Raji (cell line): ENCODE data around the gene OBP2A.
"Not testable (repeated sequence)": the region's sequence is repeated elsewhere in the genome, so short reads cannot be mapped to it uniquely, and the experiment has no call there.

Experiments
- POLR2A ChIP-seq: IDR thresholded peaks from 2 replicates; pipeline ENCODE4 v1.6.1; 2011; ENCODE audit warnings: low read depth, low read length, control low read depth; ENCODE audit not compliant: insufficient read depth

OBP2A gene, protein sequence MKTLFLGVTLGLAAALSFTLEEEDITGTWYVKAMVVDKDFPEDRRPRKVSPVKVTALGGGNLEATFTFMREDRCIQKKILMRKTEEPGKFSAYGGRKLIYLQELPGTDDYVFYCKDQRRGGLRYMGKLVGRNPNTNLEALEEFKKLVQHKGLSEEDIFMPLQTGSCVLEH

DNA sequence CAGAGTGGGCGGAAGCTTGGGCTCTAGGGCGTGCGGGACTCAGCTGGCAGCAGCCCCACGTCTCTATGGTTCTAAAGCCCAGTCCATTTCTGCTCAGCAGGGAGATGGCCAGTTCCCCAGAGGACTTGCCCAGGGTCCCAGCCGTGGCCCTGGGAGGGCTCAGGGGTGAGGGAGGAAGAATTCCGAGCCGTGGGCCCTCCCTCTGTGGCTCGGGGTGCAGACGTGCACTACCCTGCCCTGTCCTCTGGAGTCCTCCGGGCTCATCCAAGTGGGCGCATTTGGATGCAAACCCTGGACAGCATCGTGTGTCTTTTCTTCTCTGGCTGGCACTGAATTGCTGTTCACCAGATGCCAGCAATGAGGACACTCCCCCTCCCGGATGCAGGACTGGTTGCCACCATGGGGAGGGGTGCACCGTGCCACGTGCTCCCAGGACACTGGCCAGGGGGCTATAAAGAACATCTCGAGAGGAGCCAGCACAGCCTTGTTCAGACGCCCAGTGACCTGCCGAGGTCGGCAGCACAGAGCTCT is at the start of gene OBP2A:
TSS of gene OBP2A (plus strand) at position 481 of the 531 bp plus-strand sequence. CDS start 55 bp downstream, outside the sequence.
- not testable (repeated sequence) for TF ChIP-seq POLR2A

DNA sequence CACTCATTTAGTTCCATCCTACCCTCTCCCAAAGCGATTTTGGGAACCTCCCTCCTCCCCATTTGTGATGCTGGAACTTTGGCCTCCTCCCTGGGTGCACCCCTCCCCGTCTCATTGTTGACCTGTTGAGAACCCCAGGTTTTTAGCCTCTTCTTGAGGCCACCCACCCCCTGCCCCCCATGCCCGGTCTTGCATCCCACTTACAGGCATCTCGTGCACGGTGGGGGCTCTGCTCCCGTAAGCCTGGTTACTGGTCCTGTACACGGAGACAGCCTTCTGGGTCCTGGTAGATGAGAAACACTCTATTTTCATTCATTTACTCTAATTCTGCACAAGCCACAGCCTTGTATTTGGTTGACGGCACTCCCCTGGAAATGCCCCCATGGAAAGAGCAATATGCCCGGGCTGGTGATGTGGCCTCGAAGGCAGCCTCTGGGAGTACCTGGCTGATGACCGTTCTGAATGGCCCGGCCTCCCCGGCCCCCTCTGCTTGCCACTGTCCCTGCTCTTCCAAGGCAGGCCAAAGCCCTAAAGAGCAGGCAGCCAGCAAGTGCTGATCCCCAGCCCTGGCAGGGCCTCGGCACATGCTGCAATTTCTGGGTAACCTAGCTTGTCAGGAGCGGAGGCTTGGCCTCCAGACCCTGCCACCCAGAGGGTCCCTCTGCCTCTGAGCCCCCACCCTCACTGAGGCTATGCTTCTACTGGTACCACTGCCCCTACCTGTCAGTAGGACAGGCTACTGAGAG is 47.4 kb upstream of the OBP2A start:
- TF ChIP-seq POLR2A, result no peak

DNA sequence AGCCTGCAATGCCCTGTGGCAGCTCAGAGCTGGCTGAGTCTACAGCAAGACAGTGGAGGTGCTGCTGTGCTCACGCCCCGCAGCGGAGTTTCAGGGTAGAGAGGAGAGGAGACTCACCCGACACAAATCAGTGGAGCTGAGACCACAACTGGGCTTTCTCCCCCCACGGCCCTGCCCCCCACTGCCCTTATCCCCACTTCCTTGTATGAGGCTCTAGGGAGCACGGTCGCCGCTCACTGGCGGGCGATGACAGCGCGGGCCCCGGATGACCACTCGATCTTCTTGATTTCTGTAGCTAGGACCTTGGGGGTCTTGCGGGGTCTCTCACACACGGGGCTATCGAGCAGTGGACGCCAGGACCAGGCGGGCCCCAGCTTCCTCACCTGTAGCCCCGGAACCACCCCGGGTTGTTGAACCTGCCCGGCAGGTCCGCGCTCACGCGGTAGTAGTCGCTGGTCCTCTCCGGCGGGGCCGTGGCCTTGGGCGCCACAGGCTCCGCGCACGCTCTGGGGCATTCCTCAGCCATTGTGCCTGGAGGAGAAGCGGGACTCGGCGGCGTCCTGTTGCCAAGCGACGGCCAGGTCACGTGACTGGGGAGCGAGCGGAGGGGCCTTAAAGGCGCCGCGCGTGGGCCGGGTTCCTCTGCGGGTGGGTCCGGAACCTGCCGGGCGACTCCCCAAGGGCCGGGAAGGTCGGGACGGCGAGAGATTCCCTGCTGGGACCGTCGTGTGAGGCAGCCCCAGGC is 46.4 kb upstream of the OBP2A start:
- no peak for TF ChIP-seq POLR2A

DNA sequence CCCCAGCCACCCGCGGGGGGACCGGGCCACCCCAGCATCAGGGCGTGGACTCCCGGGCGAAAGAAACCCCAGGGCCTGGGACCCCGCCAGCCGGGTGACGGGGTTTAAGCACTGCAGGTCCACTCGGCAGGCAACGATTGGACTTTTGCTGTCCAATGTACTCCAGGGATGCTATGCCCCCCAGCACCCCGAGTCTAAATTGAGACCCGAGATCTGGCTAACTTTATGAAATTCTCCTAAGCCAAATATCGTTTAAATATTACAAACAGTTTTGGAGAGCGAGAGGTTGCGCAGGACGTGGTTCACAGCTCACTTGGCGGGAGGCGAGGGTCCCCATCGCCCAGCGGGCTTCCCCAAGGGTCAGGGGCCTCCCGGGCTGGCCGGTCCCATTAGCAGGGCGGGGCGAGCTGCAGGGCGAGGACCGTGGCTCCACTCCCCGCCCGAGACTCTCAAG is 45.8 kb upstream of the OBP2A start:
- no peak for TF ChIP-seq POLR2A

DNA sequence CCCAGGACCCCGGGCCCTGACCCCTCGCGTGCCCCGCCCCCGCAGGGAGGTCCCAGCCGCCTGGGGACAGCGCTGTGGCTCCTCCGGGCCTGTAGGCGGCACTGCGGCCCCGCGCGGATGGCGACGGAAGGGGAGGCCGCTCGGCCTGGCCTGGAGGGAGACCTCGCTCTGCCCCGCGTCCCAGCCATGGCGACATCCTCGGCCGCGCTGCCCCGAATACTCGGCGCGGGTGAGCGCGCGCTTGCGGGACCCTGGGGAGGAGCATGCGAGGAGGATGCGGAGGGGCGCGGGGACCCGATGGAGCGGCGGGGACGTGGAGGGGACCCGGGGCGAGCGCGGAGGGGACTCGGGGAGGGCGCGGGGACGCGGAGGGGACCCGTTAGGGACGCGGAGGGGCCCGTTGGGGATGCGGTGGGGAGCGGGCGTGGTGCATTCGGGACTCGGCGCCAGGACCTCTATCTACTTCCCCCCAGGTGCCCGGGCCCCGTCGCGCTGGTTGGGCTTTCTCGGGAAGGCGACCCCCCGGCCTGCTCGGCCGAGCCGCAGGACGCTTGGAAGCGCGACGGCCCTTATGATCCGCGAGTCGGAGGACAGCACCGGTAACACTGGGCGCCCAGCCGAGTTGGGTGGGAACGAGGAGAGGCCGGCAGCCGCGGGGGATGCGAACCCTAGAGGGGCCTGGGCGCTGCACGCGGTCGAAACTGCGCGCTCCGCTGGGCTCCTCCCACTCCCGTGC is 45.2 kb upstream of the OBP2A start, which contains the start of gene MRPS2:
TSS of gene MRPS2 (plus strand) at position 158 of the 736 bp plus-strand sequence. CDS start at position 187, 29 bp downstream.
- peak; percentile 78 for TF ChIP-seq POLR2A

DNA sequence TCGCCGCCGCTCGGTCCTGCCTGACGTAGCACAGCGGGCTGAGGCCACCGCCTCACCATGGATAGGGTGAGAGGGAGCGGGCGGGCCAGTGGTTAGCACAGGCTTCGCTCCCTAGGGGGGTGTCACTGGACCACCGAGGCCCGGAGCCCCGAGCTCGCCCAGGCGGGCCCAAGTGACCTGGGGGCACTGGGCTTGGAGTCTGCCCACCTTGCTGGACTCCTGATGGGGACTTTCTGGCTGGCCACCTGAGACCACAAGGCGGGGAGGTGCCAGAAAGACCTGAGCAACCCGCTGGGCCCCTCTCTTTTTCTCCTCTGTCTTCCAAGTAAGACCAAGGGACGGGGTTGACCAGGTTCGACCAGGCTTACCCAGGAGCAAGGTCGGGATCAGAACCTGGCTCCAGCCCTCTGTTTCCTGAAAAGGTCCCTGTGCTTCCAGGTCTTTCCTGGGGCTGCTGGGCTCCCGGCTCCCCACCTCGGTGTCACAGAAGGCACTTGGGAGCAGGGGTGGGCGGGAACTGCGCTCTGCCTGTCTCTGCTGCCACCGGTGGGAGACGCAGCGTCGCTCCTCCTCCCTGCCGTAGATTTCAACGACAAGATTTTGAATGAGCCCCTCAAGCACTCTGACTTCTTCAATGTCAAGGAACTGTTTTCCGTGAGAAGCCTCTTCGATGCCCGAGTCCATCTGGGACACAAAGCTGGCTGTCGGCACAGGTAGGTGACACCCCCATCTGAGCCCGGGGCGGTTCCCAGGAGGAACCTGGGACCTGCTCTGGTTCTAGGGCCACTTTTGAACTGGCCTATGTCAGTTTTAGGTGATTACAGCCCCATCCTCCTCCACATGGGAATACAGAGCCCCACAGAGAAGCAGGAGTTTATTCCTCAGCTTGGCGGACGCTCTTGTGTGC is 44.4 kb upstream of the OBP2A start:
- no peak for TF ChIP-seq POLR2A

DNA sequence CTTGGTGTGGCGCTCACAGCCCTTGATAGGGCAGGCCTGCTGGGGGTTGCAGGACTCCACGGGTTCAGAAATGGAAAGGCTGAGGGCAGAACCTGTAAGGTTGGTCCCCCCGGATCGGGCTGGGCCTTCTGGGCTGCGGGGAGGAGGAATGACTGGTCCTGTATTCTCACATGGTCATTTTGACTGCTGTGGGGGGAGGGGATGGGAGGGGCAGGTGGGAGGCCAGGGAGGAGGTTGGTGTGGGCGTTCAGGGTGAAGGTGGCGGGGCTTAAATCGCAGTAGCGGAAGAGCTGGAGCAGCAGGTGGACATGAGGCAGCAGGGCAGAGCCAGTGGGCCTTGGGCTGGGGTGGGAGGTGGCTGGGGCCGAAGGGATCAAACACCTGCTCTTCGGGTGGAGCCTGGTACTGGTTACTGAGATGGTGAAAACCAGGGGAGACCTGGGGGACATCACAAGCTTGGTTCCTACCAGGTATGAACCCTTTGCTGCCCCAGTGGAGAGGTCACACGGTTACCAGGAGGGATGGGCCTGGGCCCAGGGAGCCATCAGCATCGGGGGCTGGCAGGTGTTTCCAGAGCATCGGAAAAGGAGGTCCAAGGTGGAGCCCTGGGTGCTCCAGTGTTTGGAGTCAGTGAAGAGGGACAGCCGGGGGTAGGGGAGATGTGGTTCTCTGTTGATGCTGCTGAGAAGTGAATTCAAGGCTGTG is 43.6 kb upstream of the OBP2A start:
- no peak for TF ChIP-seq POLR2A

DNA sequence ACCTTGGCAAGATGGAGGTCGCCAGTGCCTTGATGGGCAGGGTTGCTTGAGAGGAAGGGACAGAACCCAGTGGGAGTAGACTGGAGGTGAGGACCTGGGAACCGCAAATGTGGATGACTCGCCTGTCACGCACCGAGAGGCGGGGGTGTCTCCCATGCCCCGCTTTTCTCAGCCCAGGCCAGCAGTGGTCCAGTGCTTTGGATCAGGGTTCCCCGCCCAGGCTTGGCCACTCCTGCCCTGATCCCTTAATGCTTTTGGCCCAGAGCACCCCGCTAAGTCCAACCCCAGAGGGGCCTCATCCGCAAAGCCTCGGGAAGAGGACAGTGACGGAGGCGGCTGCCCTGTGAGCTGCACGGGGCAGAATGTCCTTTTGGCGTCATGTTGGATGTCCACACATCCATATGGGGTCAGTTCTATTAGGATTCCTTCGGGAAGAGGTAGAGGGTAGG is 43.0 kb upstream of the OBP2A start:
- TF ChIP-seq POLR2A, result no peak

DNA sequence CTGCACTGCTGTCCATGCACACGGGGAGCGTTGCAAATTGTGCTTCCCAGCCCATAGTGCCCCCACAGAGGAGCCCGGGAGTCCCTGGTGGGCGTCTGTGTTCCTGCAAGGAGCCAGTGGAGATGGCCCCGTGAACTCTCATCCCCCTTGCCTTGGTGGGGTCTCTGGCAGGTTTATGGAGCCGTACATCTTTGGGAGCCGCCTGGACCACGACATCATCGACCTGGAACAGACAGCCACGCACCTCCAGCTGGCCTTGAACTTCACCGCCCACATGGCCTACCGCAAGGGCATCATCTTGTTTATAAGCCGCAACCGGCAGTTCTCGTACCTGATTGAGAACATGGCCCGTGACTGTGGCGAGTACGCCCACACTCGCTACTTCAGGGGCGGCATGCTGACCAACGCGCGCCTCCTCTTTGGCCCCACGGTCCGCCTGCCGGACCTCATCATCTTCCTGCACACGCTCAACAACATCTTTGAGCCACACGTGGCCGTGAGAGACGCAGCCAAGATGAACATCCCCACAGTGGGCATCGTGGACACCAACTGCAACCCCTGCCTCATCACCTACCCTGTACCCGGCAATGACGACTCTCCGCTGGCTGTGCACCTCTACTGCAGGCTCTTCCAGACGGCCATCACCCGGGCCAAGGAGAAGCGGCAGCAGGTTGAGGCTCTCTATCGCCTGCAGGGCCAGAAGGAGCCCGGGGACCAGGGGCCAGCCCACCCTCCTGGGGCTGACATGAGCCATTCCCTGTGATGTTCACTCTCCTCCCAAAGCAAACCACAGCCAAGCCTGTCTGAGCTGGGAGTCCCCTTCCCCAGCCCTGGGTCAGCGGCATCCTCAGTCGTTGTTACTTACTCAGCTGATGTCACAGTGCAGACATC is 42.3 kb upstream of the OBP2A start:
- TF ChIP-seq POLR2A, result no peak

DNA sequence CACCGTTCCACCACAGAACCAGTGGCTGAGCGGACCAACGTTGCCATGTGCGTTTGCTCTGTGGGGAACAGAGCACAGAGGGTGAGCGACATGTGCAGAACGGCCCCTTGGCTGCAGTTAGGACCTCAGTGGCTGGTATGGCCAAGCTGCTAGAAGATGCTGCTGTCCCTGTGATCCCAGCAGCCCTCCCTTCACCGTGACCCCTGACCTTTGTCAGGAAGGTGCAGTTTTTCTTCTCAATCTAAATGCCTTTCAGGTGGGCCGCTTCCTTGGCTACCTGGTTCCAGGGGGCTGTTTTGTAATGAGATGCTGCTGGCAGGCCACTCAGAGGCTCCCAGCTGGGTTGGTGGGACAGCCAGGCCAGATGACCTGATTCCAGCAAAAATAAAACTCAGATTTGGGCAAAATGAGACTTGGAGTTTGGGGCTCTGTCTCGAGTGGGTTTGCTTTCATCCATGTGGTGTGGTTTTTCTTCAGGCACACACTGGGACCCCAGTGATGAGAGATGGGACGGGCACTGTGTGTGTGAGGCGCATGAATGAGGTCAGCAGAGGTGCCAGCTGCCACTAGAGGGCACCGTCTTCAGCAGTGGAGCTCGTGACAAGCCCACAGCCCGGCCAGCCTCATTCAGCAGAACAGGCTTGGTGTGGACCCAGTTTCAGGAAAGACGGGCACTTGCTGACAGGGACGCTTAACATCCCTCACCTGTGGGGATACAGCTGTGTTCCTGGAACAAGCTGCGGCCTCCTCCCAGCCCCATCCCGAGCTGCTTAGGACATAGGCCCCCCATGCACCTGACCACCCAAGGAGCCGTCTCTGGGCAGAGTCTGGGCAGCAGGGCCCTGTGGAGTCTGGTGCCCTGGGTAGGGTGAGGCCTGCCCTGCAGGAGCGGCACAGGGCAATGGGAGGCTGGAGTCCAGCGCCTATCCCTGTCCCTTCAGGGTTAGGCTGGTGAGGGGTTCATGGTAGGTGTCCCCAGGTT is 41.4 kb upstream of the OBP2A start:
- TF ChIP-seq POLR2A, result 0 out of 2 replicates have a peak, but pooled peaks have one; percentile 6
